ENCODE results near the gene GDF2.

GDF2 gene

GRCh38 chr10:47348138-47348651, 25.9 kb downstream of the GDF2 start, which contains the start of gene RBP3:
TSS of gene RBP3 (plus strand) at chr10:47348363. CDS start at chr10:47348485, 122 bp downstream.
- TF ChIP-seq EZH2 (IDR thresholded peaks at IDR 0.05) (no peak), FOXP2 (optimal IDR thresholded peaks at IDR 0.05; ENCODE audit: control extremely low read depth, extremely low read length, insufficient read depth) (no peak)
- no peak for DNase-seq (ENCODE audit: low read depth, low spot score)
- Histone ChIP-seq H3K9ac (ENCODE audit: insufficient read length) (no peak within 1 kb of the TSS), H3K9me3 (ENCODE audit: low read depth, low read length) (no peaks in the 10 kb centered on the region), H3K27ac (no peak within 1 kb of the TSS), H3K36me3 (ENCODE audit: insufficient read depth, low read length) (no peaks in the 10 kb centered on the region), H3K4me3 (no peak within 1 kb of the TSS)

DNA sequence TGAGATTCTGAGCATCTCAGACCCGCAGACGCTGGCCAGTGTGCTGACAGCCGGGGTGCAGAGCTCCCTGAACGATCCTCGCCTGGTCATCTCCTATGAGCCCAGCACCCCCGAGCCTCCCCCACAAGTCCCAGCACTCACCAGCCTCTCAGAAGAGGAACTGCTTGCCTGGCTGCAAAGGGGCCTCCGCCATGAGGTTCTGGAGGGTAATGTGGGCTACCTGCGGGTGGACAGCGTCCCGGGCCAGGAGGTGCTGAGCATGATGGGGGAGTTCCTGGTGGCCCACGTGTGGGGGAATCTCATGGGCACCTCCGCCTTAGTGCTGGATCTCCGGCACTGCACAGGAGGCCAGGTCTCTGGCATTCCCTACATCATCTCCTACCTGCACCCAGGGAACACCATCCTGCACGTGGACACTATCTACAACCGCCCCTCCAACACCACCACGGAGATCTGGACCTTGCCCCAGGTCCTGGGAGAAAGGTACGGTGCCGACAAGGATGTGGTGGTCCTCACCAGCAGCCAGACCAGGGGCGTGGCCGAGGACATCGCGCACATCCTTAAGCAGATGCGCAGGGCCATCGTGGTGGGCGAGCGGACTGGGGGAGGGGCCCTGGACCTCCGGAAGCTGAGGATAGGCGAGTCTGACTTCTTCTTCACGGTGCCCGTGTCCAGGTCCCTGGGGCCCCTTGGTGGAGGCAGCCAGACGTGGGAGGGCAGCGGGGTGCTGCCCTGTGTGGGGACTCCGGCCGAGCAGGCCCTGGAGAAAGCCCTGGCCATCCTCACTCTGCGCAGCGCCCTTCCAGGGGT, 26.6 kb downstream of the GDF2 start:
- no peak for TF ChIP-seq POLR2AphosphoS5 (IDR thresholded peaks at IDR 0.05; ENCODE audit: borderline replicate concordance, low read depth, low read length)
- no peak for TF ChIP-seq EZH2 (IDR thresholded peaks at IDR 0.05)
- TF ChIP-seq FOXP2 (optimal IDR thresholded peaks at IDR 0.05; ENCODE audit: control extremely low read depth, extremely low read length, insufficient read depth): no peak
- DNase-seq (ENCODE audit: low read depth, low spot score): no peak

GRCh38 chr10:47349516-47349915, 27.3 kb downstream of the GDF2 start:
- no peaks in the 10 kb centered on the region for H3K9me3 ChIP-seq (ENCODE audit: low read depth, low read length)
- H3K36me3 ChIP-seq (ENCODE audit: insufficient read depth, low read length): no peaks in the 10 kb centered on the region
- no peak for DNase-seq (ENCODE audit: low read depth, low spot score)
- TF ChIP-seq POLR2AphosphoS5 (IDR thresholded peaks at IDR 0.05; ENCODE audit: borderline replicate concordance, low read depth, low read length) (no peak), FOXP2 (optimal IDR thresholded peaks at IDR 0.05; ENCODE audit: control extremely low read depth, extremely low read length, insufficient read depth) (no peak), EZH2 (IDR thresholded peaks at IDR 0.05) (no peak)
- no peak overlapping the region for H3K4me3 ChIP-seq
- no peak overlapping the region for H3K27ac ChIP-seq
- no peak overlapping the region for H3K9ac ChIP-seq (ENCODE audit: insufficient read length)

More for the DNA sequence above, 26.6 kb downstream of the GDF2 start:
- Histone ChIP-seq H3K9me3 (ENCODE audit: low read depth, low read length) (no peaks in the 10 kb centered on the region), H3K4me3 (no peak overlapping the region), H3K27ac (no peak overlapping the region), H3K9ac (ENCODE audit: insufficient read length) (no peak overlapping the region), H3K36me3 (ENCODE audit: insufficient read depth, low read length) (no peaks in the 10 kb centered on the region)

GRCh38 chr10:47349941-47350371, 27.7 kb downstream of the GDF2 start:
- DNase-seq (ENCODE audit: low read depth, low spot score): no peak
- Histone ChIP-seq H3K36me3 (ENCODE audit: insufficient read depth, low read length) (no peaks in the 10 kb centered on the region), H3K9ac (ENCODE audit: insufficient read length) (no peak overlapping the region), H3K9me3 (ENCODE audit: low read depth, low read length) (no peaks in the 10 kb centered on the region), H3K27ac (no peak overlapping the region), H3K4me3 (no peak overlapping the region)
- no peak for TF ChIP-seq EZH2 (IDR thresholded peaks at IDR 0.05)
- TF ChIP-seq POLR2AphosphoS5 (IDR thresholded peaks at IDR 0.05; ENCODE audit: borderline replicate concordance, low read depth, low read length): no peak
- no peak for TF ChIP-seq FOXP2 (optimal IDR thresholded peaks at IDR 0.05; ENCODE audit: control extremely low read depth, extremely low read length, insufficient read depth)

DNA sequence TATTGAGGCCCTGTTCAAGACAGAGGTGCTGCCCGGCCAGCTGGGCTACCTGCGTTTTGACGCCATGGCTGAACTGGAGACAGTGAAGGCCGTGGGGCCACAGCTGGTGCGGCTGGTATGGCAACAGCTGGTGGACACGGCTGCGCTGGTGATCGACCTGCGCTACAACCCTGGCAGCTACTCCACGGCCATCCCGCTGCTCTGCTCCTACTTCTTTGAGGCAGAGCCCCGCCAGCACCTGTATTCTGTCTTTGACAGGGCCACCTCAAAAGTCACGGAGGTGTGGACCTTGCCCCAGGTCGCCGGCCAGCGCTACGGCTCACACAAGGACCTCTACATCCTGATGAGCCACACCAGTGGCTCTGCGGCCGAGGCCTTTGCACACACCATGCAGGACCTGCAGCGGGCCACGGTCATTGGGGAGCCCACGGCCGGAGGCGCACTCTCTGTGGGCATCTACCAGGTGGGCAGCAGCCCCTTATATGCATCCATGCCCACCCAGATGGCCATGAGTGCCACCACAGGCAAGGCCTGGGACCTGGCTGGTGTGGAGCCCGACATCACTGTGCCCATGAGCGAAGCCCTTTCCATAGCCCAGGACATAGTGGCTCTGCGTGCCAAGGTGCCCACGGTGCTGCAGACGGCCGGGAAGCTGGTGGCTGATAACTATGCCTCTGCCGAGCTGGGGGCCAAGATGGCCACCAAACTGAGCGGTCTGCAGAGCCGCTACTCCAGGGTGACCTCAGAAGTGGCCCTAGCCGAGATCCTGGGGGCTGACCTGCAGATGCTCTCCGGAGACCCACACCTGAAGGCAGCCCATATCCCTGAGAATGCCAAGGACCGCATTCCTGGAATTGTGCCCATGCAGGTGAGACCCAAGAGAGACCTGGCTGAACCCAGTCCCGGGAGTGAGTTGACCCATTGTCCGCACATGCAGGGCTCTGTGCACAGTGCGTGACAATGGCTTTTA, 28.7 kb downstream of the GDF2 start:
- Histone ChIP-seq H3K36me3 (ENCODE audit: insufficient read depth, low read length) (no peaks in the 10 kb centered on the region), H3K9ac (ENCODE audit: insufficient read length) (no peak overlapping the region), H3K9me3 (ENCODE audit: low read depth, low read length) (no peaks in the 10 kb centered on the region), H3K27ac (no peak overlapping the region), H3K4me3 (no peak overlapping the region)
- no peak for TF ChIP-seq FOXP2 (optimal IDR thresholded peaks at IDR 0.05; ENCODE audit: control extremely low read depth, extremely low read length, insufficient read depth)
- no peak for DNase-seq (ENCODE audit: low read depth, low spot score)

DNA sequence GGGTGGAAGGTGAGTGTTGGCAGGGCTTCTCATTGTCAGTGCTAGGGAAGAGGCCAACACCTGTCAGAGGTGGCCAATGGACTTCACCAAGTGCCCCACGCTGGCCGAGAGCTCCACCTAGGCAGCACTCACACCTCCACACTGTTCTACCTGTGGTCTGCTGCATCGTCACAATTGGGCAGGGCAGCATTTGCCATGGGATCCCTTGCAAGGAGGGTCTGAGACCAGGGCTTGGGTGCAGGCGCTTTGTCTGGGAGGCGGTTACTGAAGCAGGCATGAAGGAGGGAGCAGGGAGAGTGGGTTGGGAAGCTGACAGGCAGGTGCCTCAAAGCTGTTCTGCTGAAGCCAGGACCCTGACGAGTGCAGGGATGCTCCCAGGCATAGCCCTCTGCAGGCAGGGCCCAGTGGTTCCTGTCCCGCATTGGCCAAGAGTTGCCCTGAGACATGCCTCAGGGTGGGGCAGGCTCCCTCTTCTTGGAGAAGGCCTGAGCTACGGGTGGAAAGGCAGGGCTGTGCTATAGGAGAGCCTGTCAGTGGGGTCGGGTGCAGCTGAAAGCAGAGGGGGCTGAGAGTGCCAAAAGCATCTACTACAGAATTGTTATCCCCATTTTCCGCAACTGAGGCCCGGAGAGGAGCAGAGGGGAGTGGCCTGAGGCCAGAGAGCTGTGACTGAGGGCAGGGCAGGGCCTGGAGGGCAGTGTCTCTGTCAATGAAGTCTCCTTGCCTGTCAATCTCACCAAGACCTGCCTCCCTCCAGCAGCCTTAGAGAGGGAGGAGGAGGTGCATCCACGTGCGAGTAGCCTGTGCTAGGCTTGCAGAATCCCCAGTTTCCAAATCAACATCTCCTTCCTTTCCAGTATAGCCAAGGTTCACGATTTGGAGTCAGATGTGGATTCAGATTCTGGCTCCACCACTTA, 29.9 kb downstream of the GDF2 start:
- Histone ChIP-seq H3K9me3 (ENCODE audit: low read depth, low read length) (no peaks in the 10 kb centered on the region), H3K4me3 (no peak overlapping the region), H3K9ac (ENCODE audit: insufficient read length) (no peak overlapping the region), H3K27ac (no peak overlapping the region), H3K36me3 (ENCODE audit: insufficient read depth, low read length) (no peaks in the 10 kb centered on the region)
- no peak for DNase-seq (ENCODE audit: low read depth, low spot score)
- TF ChIP-seq EZH2 (IDR thresholded peaks at IDR 0.05) (no peak), POLR2AphosphoS5 (IDR thresholded peaks at IDR 0.05; ENCODE audit: borderline replicate concordance, low read depth, low read length) (no peak), FOXP2 (optimal IDR thresholded peaks at IDR 0.05; ENCODE audit: control extremely low read depth, extremely low read length, insufficient read depth) (no peak)

DNA sequence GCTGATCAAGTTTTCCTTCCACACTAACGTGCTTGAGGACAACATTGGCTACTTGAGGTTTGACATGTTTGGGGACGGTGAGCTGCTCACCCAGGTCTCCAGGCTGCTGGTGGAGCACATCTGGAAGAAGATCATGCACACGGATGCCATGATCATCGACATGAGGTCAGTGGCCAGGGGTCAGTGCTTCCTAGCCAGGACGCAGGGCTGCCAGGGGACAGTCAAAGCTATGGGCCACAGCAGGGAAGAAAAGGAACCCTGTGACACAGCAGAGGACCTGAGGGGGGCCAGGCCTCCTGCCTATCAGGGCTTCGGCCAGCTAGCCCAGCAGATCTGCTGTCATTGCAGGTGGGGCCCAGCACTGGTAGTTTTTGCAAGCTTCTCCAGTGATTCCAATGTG, 31.1 kb downstream of the GDF2 start:
- Histone ChIP-seq H3K27ac (no peak overlapping the region), H3K4me3 (no peak overlapping the region), H3K9ac (ENCODE audit: insufficient read length) (no peak overlapping the region), H3K9me3 (ENCODE audit: low read depth, low read length) (no peaks in the 10 kb centered on the region), H3K36me3 (ENCODE audit: insufficient read depth, low read length) (no peaks in the 10 kb centered on the region)
- TF ChIP-seq FOXP2 (optimal IDR thresholded peaks at IDR 0.05; ENCODE audit: control extremely low read depth, extremely low read length, insufficient read depth) (no peak), EZH2 (IDR thresholded peaks at IDR 0.05) (no peak), POLR2AphosphoS5 (IDR thresholded peaks at IDR 0.05; ENCODE audit: borderline replicate concordance, low read depth, low read length) (no peak)
- no peak for DNase-seq (ENCODE audit: low read depth, low spot score)
